HG02642 (cell line): ENCODE results near the gene UMODL1.
A peak's percentile ranks its signal among the peaks of the same experiment; 100 is the strongest.
"Not testable (repeated sequence)": the region's sequence is repeated elsewhere in the genome, so short reads cannot be mapped to it uniquely, and the experiment has no call there.

ENCODE experiments used
- ATAC-seq: cut with Tn5 transposase; IDR thresholded peaks from one replicate; pipeline ENCODE4 v1.9.1; 2021; ENCODE audit warnings: mild to moderate bottlenecking; ENCODE audit not compliant: unreplicated experiment, poor library complexity

The UMODL1 gene

GRCh38 chr21:42176859-42177258 is 105.7 kb downstream of the UMODL1 start:
- ATAC-seq = no peak

- ATAC-seq = no peak
These were observed 108.2 kb downstream of the UMODL1 start for GRCh38 chr21:42179316-42179715.

DNA sequence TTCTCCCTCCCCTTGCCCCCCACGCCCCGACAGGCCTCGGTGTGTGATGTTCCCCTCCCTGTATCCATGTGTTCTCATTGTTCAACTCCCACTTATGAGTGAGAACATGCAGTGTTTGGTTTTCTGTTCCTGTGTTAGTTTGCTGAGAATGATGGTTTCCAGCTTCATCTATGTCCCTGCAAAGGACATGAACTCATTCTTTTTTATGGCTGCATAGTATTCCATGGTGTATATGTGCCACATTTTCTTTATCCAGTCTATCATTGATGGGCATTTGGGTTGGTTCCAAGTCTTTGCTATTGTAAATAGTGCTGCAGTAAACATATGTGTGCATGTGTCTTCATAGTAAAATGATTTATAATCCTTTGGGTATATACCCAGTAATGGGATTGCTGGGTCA is 108.9 kb downstream of the UMODL1 start:
- ATAC-seq = not testable (repeated sequence)

GRCh38 chr21:42182713-42183371 is 111.7 kb downstream of the UMODL1 start:
- no peak for ATAC-seq

- no peak for ATAC-seq
These were observed 112.5 kb downstream of the UMODL1 start for GRCh38 chr21:42183374-42184266.

DNA sequence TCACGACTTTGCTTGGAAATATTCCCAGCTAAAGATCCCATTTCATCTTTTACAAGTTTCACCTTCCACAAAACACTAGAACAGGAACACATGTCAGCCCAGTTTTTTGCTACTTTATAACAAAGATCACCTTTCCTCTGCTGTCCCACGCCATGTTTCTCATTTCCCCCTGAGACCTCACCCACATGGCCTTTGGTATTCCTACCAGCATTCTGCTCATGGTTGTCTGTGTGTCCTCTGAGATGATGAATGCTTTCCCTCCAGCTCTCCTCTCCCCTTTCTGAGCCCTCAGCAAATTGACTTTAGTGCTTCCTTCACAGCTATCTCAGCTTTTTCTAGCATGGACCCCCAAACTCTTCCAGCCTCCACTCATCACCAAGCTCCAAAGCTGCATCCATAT is 115.5 kb downstream of the UMODL1 start:
- ATAC-seq = no peak

GRCh38 chr21:42187976-42188653 is 117.0 kb downstream of the UMODL1 start:
- ATAC-seq = peak; percentile 95

- no peak for ATAC-seq
These were observed 117.5 kb downstream of the UMODL1 start for GRCh38 chr21:42188663-42189062.

GRCh38 chr21:42189431-42189830 is 118.3 kb downstream of the UMODL1 start:
- ATAC-seq = no peak

DNA sequence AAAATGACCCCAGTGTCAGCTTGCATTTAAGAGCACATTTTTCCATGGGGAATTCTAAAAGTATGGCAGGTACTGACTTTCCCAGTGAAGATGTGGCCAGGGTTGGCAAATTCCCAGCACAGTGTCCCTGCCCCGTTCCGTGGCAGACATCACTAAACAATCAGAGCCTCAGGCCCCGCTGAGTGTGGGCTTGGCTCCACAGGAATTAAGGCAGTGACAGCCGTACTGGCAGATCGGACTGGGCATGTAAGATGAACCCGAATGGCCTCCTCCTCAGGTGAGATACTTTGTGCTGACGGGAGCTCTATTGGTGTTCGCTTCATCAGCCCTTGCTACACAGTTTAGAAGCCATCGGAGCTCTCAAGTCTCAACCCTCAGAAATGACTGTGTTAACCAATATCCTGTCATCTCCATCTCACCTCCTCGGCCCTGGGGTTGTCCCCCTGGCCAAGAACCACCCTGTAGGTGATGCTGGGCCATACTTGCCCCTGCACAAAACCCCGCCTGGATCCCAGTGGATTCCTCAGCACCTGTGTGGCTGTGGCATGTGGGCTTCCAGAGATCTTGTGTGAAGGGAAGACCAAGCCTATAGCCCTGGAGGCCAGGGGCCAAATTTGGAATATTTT is 118.9 kb downstream of the UMODL1 start:
- ATAC-seq = no peak

DNA sequence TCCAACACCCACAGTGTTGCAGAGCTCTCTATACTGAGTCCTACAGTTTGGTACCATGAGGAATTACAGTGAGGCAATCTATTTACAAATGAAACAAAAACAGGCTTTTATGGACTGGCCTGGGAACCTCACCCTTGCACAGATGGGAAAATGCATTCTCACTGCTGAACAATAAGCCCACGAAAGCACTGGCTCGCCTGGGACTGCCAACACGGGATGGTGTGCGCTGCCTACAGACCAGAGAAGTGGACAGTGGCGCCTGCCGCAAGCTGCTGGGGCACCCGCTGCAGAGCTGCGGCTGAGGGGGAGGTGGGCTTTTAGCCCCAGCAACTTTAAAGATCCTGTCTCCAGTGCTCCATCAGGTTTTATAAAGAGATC is 119.4 kb downstream of the UMODL1 start:
- no peak for ATAC-seq

DNA sequence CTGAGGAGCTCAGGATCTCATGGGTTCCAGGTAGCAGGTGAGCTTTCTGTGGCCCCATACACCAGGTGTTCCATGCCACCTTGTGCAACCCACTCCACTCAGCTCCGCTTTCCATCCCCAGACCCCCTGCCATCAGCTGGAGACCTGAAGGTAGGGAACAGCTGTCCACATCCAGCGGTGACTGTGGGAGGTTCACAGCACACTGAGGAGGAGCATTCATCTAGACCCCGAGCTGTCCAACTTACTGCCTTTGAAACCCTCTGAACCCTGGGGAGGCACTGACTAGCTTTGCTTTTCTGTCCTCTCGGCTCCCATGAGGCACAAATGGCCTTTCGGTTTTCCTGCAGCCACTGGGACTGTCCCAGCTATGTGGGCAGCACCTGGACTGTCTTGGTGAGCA is 119.9 kb downstream of the UMODL1 start:
- no peak for ATAC-seq

- ATAC-seq = no peak
These were observed 120.8 kb downstream of the UMODL1 start for GRCh38 chr21:42191696-42192595.
